GM21360 (cell line): ENCODE measurements around the gene NDUFB11.
A peak's percentile ranks its signal among the peaks of the same experiment; 100 is the strongest.
"Not testable (repeated sequence)": the region's sequence is repeated elsewhere in the genome, so short reads cannot be mapped to it uniquely, and the experiment has no call there.

ENCODE experiments used
- ATAC-seq: cut with Tn5 transposase; IDR thresholded peaks from one replicate; pipeline ENCODE4 v1.9.1; 2021; ENCODE audit warnings: mild to moderate bottlenecking, moderate library complexity; ENCODE audit not compliant: unreplicated experiment

The NDUFB11 gene

GRCh38 chrX:47146936-47147859, 2.7 kb upstream of the NDUFB11 start:
- no peak for ATAC-seq

DNA sequence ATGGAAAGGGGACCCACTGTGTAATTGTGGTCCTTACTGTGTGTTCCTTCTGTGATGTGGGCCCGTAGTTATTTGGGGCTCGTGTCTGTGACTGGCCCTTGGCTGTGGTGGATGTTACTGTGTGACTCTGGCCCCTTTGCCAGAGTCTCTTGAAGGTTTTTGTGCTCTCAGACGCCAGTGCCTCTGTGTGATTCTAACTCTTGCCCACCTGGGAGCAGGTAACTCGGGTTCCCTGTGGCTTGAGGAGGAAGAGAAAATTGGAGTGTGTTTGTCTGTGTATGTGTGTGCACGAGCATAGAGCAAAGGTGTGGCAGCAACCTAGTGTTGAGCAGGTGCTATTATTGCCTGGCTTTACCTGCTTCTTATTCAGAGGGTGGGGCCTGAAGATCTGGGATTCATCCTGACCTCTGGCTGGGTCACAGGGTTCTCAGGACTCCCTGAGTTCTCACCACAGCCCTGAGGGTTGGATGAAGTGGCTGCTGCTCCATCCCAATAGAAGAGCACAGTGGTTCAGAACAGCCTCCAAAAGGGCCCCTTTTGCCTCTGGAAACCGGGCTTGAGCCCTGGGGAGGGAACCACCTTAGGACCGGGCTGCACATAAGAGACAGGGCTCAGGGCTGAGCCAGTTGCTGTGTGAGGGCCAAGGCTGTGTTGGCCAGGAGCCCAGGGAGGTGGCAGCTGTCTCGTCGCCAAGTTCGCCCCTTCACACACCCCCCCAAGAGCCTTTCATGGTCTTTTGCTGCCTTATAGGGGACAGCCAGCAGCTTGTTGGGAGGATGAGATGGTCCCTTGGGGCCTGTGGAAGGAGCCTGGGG, 1.8 kb upstream of the NDUFB11 start:
- ATAC-seq: no peak

- peak; percentile 18 for ATAC-seq
These were observed 1.1 kb upstream of the NDUFB11 start for GRCh38 chrX:47145395-47146120.

GRCh38 chrX:47143894-47144625, 442 bp downstream of the NDUFB11 start:
- ATAC-seq: no peak

DNA sequence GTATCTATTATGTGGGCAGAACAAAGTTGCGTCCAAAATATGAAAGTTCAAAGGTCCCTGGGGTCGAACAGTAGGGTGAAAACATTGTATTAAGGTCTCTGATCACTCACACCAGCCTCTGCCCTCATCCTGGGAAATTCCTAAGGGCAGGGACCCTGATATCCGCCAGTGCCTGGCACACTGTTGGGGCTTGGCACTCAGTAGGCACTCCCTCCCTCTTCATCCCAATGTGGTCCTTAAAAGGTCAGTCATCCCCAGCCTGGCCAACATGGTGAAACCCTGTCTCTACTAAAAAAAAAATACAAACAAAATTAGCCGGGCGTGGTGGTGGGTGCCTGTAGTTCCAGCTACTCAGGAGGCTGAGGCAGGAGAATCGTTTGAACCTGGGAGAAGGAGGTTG, 6.3 kb downstream of the NDUFB11 start:
- no peak for ATAC-seq

DNA sequence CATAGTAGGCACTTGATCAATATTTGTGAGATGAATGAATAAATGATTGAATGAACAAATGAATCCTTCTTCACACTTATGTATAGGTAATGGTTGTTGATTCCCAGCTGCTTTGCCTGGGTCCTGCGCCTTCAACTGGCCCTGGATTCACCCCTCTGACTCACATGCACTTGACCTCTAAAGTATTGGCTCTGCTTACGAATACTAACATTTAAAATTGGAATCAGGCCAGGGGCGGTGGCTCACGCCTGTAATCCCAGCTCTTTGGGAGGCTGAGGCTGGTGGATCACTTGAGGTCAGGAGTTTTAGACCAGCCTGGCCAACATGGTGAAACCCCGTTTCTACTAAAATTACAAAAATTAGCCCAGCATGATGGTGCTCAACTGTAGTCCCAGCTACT, 8.9 kb downstream of the NDUFB11 start:
- not testable (repeated sequence) for ATAC-seq

GRCh38 chrX:47133493-47133892, 11.0 kb downstream of the NDUFB11 start:
- no peak for ATAC-seq

GRCh38 chrX:47129899-47130358, 14.6 kb downstream of the NDUFB11 start:
- no peak for ATAC-seq

DNA sequence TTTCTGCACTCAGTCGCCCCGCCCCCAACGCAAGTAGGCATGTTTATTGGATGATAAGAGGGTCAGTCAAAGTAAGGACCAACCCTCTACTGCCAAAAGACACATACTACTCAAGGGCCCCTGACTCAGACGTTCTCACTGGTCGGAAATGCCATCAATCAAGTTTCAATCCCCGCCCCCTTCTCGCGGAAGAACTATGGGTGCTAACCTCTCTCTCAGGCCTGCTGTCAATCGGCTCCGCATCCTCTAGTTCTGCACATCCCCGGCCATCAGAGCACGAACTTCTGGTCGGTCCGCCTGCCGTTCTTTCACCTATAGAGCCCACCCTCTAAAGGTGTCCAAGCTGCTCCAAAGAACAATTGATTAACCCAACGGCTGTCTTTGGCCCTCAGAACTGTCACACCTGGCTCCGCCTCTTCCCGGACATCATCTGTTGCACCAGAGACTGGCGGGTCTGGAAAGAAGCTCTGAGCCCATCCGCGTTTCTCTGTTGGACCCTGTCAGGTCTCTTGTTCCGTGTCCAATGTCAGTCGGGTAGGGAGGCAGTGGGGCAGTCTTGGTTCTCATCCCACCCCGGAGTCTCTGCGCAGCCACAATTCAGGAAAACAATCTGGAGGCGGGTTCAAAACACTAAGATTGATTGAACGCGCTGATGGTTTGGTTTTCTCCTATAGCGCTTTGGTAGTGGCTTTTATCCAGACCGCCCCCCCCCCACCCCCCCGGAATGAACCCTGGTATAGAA, 15.2 kb downstream of the NDUFB11 start:
- peak; percentile 92 for ATAC-seq

- not testable (repeated sequence) for ATAC-seq
These were observed 20.0 kb downstream of the NDUFB11 start for GRCh38 chrX:47124466-47124865.

DNA sequence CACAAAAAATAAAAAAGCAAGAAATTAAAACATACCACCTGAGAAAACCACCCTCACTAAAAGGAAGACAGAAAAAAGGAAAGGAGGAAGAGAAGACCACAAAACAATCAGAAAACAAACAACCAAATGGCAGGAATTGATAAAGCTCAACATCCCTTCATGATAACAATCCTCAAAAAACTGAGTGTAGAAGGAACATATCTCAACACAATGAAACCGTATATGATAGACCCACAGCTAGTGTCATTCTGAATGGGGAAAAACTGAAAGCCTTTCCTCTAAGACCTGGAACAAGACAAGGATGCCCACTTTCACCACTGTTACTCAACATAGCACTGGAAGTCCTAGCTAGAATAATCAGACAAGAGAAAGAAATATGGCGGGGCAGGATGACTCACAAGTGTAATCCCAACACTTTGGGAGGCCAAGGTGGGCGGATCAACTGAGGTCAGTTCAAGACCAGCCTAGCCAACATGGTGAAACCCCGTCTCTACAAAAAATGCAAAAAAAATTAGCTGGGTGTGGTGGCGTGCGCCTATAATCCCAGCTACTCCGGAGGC, 27.9 kb downstream of the NDUFB11 start:
- not testable (repeated sequence) for ATAC-seq

- ATAC-seq: no peak
These were observed 32.1 kb downstream of the NDUFB11 start for GRCh38 chrX:47112316-47112954.

DNA sequence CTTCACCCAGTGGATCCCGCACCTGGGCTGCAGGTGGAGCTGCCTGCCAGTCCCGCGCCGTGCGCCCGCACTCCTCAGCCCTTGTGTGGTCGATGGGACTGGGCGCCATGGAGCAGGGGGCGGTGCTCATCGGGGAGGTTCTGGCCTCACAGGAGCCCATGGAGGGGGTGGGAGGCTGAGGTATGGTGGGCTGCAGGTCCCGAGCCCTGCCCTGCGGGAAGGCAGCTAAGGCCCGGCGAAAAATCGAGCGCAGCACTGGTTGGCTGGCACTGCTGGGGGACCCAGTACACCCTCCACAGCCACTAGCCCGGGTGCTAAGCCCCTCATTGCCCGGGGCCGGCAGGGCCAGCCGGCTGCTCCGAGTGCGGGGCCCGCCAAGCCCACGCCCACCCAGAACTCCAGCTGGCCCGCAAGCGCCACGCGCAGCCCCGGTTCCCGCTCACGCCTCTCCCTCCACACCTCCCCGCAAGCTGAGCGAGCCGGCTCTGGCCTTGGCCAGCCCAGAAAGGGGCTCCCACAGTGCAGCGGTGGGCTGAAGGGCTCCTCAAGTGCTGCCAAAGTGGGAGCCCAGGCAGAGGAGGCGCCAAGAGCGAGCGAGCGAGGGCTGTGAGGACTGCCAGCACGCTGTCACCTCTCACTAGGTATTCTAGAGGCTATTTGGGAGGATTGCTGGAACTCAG, 33.4 kb downstream of the NDUFB11 start:
- not testable (repeated sequence) for ATAC-seq

GRCh38 chrX:47101206-47101605, 43.3 kb downstream of the NDUFB11 start:
- ATAC-seq: no peak

DNA sequence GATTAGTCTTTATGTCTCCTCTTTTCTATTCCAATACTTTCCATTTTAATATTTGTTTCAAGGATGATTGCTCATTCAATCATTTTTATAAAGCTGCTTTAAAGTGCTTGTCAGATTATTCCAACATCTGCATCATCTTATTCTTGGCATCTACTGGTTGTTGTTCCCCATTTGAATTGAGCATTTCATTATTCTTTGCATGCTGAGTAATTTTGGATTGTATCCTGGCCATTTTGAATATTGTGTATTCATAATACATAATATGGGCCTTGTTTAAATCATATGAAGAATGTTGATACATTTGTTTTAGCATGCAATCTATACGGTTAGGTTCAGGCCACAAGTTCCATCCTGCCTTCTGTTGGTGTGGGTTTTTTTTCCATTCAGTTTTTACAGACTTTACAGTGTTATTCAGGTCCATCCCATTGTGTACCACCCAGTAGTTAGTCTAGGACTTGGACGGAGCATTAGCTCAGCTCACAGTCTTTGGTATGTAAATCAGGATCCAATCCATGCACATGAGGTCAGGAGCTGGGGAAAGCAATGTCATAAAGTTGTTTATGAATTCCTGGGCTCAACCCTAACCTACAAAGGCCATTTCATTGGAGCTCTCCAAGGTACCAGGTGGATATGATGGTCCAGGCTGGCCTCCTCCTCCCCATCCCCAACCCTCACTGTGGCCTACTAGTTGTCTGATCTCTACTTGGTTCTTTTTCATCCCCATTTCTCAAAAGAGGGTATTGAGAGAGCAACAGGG, 46.0 kb downstream of the NDUFB11 start:
- ATAC-seq: no peak

DNA sequence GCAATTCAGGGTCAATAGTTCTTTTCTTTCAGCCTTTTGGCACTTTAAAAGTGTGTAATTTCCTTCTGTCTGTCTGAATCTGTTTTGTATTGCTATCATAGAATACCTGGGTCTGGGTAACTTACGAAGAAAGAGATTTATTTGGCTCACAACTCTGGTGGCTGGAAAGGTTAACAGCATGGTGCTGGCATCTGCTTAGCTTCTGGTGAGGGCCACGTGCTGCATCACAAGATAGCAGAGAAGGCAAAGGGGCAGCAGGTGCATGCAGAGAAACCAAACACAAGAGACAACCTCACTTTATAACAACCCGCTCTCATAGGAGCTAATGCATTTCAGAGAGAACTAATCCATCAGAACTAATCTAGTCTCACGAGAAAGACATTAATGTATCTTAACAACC, 47.5 kb downstream of the NDUFB11 start:
- ATAC-seq: no peak

- no peak for ATAC-seq
These were observed 50.6 kb downstream of the NDUFB11 start for GRCh38 chrX:47093860-47094259.

GRCh38 chrX:47093248-47093647, 51.3 kb downstream of the NDUFB11 start:
- no peak for ATAC-seq
